Keratinocyte (primary cell): Measurements from ENCODE around the gene ZNF850.

Experiments used
- EZH2 ChIP-seq: IDR thresholded peaks from one replicate; pipeline ENCODE4 v1.6.1; 2012; ENCODE audit warnings: inconsistent platforms, mild to moderate bottlenecking, low read length, moderate library complexity
- TF ChIP-seq, protein P1 (sequence below), 3 experiments: IDR thresholded peaks in 1 of 3; conservative IDR thresholded peaks in 1 of 3; optimal IDR thresholded peaks in 1 of 3; 2 replicates in 2 of 3; 3 replicates in 1 of 3; pipeline versions ENCODE3 to v1.5.1; 2011; ENCODE audit warnings: low read length in 3 of 3, mild to moderate bottlenecking in 3 of 3, moderate library complexity in 2 of 3, control low read depth in 1 of 3, inconsistent platforms in 1 of 3; ENCODE audit not compliant: insufficient read depth in 2 of 3; ENCODE audit errors: extremely low read depth in 1 of 3

DNA sequence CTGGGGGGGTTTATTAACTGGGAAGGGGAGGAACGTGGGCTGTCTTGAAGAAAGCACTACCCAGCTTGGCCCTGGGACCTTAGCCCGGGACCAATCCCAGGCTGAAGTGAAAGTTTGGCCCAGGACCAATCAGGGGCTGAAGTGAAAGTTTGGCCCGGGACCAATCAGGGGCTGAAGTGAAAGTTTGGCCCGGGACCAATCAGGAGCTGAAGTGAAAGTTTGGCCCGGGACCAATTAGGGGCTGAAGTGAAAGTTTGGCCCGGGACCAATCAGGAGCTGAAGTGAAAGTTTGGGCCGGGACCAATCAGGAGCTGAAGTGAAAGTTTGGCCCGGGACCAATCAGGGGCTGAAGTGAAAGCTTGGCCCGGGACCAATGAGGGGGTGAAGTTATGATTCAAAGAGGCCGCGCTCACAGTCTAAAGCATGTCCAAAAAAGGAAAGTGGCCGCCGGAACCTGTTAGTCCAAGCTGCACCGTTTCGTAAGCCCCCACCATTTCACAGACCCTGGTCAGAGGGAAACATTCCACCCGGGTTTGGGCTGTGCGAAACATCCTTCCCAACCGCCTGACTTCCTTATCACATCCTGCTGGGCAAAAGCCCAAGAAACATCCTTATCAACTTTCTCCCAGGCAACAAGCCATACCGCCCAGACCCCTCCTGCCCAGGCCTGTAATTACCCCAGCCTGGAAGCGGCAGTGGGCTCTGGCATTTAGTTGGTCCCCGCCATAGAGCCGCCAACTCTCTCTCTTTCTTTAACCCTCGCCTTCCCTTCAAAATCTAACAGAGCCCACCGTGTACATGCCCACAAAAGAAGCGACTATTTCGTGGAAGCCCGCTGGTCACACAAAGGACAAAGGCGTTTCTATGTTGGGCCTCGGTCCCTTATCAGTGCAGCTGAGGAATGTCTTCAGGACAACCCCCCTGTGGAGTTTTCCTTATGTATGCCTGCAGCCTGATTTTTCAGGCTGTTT is 1.1 kb downstream of the ZNF850 start:
- no peak for TF ChIP-seq EZH2
- TF ChIP-seq, protein P1, sequence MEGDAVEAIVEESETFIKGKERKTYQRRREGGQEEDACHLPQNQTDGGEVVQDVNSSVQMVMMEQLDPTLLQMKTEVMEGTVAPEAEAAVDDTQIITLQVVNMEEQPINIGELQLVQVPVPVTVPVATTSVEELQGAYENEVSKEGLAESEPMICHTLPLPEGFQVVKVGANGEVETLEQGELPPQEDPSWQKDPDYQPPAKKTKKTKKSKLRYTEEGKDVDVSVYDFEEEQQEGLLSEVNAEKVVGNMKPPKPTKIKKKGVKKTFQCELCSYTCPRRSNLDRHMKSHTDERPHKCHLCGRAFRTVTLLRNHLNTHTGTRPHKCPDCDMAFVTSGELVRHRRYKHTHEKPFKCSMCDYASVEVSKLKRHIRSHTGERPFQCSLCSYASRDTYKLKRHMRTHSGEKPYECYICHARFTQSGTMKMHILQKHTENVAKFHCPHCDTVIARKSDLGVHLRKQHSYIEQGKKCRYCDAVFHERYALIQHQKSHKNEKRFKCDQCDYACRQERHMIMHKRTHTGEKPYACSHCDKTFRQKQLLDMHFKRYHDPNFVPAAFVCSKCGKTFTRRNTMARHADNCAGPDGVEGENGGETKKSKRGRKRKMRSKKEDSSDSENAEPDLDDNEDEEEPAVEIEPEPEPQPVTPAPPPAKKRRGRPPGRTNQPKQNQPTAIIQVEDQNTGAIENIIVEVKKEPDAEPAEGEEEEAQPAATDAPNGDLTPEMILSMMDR (optimal IDR thresholded peaks at IDR 0.05 in 1 of 3, IDR thresholded peaks at IDR 0.05 in 1 of 3, conservative IDR thresholded peaks at IDR 0.05 in 1 of 3; ENCODE audit: extremely low read depth in 1 of 3, insufficient read depth in 2 of 3, low read length in 3 of 3): no peak
